ENCODE results near the gene FNDC5. TPM values are rescaled to one million over a fixed set of nuclear protein-coding genes. Genes with fewer than 3 reads are reported as not detected.

The FNDC5 gene
- total RNA-seq, 1 experiment from 2014 or later: 2.6 TPM

GRCh38 chr1:32813941-32814739 is 56.6 kb downstream of the FNDC5 start:
- ATAC-seq (no peak), DNase-seq (ENCODE audit: low read depth, low spot score) (no peak)
- Histone ChIP-seq H3K4me3 (ENCODE audit: low read depth in 2 of 2, low read length in 2 of 2) (peak overlapping the region in 1 of 2 experiments; percentile 95; a peak in 2 of 4 replicates), H3K36me3 (ENCODE audit: control insufficient read depth, insufficient read depth, low read length) (peaks cover 4% of the 10 kb centered on the region), H3K9me3 (ENCODE audit: control insufficient read depth, insufficient read depth, low read depth, low read length) (no peaks in the 10 kb centered on the region), H3K4me1 (ENCODE audit: control insufficient read depth, insufficient read depth, low read length) (peaks cover 19% of the 10 kb centered on the region), H3K27me3 (ENCODE audit: control insufficient read depth, insufficient read depth, low read length) (no peaks in the 10 kb centered on the region), H3K27ac (ENCODE audit: low read length) (no peak overlapping the region)
- intact Hi-C loops (cut with micrococcal nuclease; ENCODE audit: unreplicated experiment) (no loop called here), in situ Hi-C loops (cut with HindIII; ENCODE audit: low pct_unique_long_range_greater_than_20kb, low sequenced_read_pairs) (no loop called here)
- POLR2A ChIA-PET: interaction anchor here (0.6 kb wide), 1 partner anchor 1859 kb away, joined by 9 read pairs; no protein-coding TSS in a partner anchor
- no TSS peak for BruUV-seq (replicated peaks)
- TF ChIP-seq REST (IDR thresholded peaks at IDR 0.05; ENCODE audit: insufficient read depth in 1 of 2, low read depth in 2 of 2, low read length in 1 of 2) (no peak), TCF7L2 (IDR thresholded peaks at IDR 0.05; ENCODE audit: low read depth, low read length) (no peak), POLR2AphosphoS5 (IDR thresholded peaks at IDR 0.05; ENCODE audit: low read depth, low read length) (no peak), CTCF (IDR thresholded peaks at IDR 0.05) (no peak), SIN3A (IDR thresholded peaks at IDR 0.05; ENCODE audit: borderline replicate concordance, insufficient read depth, low read depth, low read length) (no peak)
- CTCF ChIA-PET: no interaction called here

Other genes starting within 250 kb of the FNDC5 start
- 78.9 TPM for gene ZBTB8OS, start 220.4 kb downstream of the FNDC5 start, total RNA-seq (2021; ENCODE audit: unreplicated experiment)
- gene RBBP4, start 219.7 kb downstream of the FNDC5 start, total RNA-seq (2021; ENCODE audit: unreplicated experiment): 376 TPM
- gene SYNC, start 168.1 kb downstream of the FNDC5 start, total RNA-seq (2021; ENCODE audit: unreplicated experiment): 1.3 TPM
- 120 TPM for gene YARS1, start 53.6 kb downstream of the FNDC5 start, total RNA-seq (2021; ENCODE audit: unreplicated experiment)
- gene S100PBP, start 53.3 kb downstream of the FNDC5 start, total RNA-seq (2021; ENCODE audit: unreplicated experiment): 55.4 TPM
- gene HPCA, start 15.6 kb upstream of the FNDC5 start, total RNA-seq (2021; ENCODE audit: unreplicated experiment): 1.2 TPM
- gene TMEM54, start 30.5 kb upstream of the FNDC5 start, total RNA-seq (2021; ENCODE audit: unreplicated experiment): 61.5 TPM
- 29.1 TPM for gene RNF19B, start 93.9 kb upstream of the FNDC5 start, total RNA-seq (2021; ENCODE audit: unreplicated experiment)
- gene AK2, start 166.0 kb upstream of the FNDC5 start, total RNA-seq (2021; ENCODE audit: unreplicated experiment): 213 TPM
- 2.4 TPM for gene AZIN2, start 210.2 kb upstream of the FNDC5 start, total RNA-seq (2021; ENCODE audit: unreplicated experiment)

Measured in Panc1 (cell line).